Measurements from ENCODE around the gene NBEAL1. TPM values are rescaled to one million over a fixed set of nuclear protein-coding genes. Genes with fewer than 3 reads are reported as not detected.

Gene NBEAL1
- polyA plus RNA-seq, 1 donor (not counting 4 experiments of a cell fraction or from before 2014, with no cell fraction given): 14.7 TPM

- H3K36me3 ChIP-seq (ENCODE audit: control insufficient read depth in 2 of 2, extremely low read depth in 1 of 2, insufficient read depth in 2 of 2, low read length in 2 of 2): peaks cover 7 to 8% of the 10 kb centered on the region in 2 experiments
- dilution Hi-C loops (cut with MboI; ENCODE audit: extremely low pct_ligation_motif_present, low sequenced_read_pairs): no loop called here
These were observed 186.2 kb downstream of the NBEAL1 start for GRCh38 chr2:203200866-203201265.

GRCh38 chr2:203201426-203201825, 186.8 kb downstream of the NBEAL1 start:
- TF ChIP-seq EZH2 (IDR thresholded peaks at IDR 0.05; ENCODE audit: low read length) (no peak), CTCF (optimal IDR thresholded peaks at IDR 0.05 in 1 of 3, IDR thresholded peaks at IDR 0.05 in 1 of 3, conservative IDR thresholded peaks at IDR 0.05 in 1 of 3; ENCODE audit: extremely low read depth in 1 of 3, insufficient read depth in 2 of 3, low read length in 3 of 3) (no peak)
- no peaks in the 10 kb centered on the region for H3K79me2 ChIP-seq (ENCODE audit: control insufficient read depth, insufficient read depth, low read length)
- no peaks in the 10 kb centered on the region for H3K9me1 ChIP-seq (ENCODE audit: control insufficient read depth, extremely low read depth, insufficient read depth, low read length)
- no peak overlapping the region for H3K9ac ChIP-seq (ENCODE audit: control insufficient read depth, extremely low read depth, insufficient read depth, low read length)
- DNase-seq (ENCODE audit: low read depth, low spot score) (no peak), FAIRE-seq (no peak)
- no peak overlapping the region for H3K4me3 ChIP-seq (ENCODE audit: control insufficient read depth in 2 of 3, extremely low read depth in 1 of 3, insufficient read depth in 2 of 3, low read depth in 1 of 3, low read length in 3 of 3)
- H2AFZ ChIP-seq (ENCODE audit: control insufficient read depth, low read length): no peak overlapping the region
- dilution Hi-C loops (cut with MboI; ENCODE audit: extremely low pct_ligation_motif_present, low sequenced_read_pairs): no loop called here
- no peak overlapping the region for H3K4me2 ChIP-seq (ENCODE audit: control insufficient read depth, extremely low read depth, insufficient read depth, low read depth, low read length)
- H3K9me3 ChIP-seq (ENCODE audit: control insufficient read depth, low read depth, low read length): no peaks in the 10 kb centered on the region
- H3K27me3 ChIP-seq (ENCODE audit: control insufficient read depth, extremely low read depth, insufficient read depth, low read length): no peaks in the 10 kb centered on the region
- peaks cover 5 to 8% of the 10 kb centered on the region in 2 experiments for H3K36me3 ChIP-seq (ENCODE audit: control insufficient read depth in 2 of 2, extremely low read depth in 1 of 2, insufficient read depth in 2 of 2, low read length in 2 of 2)
- H3K27ac ChIP-seq (ENCODE audit: control insufficient read depth, insufficient read depth, low read length): no peak overlapping the region
- H4K20me1 ChIP-seq (ENCODE audit: control insufficient read depth, extremely low read depth, insufficient read depth, low read length): no peaks in the 10 kb centered on the region
- H3K4me1 ChIP-seq (ENCODE audit: control insufficient read depth, extremely low read depth, insufficient read depth, low read length): no peaks in the 10 kb centered on the region

More at GRCh38 chr2:203200866-203201265, 186.2 kb downstream of the NBEAL1 start:
- no peak for FAIRE-seq
- H3K4me3 ChIP-seq (ENCODE audit: control insufficient read depth in 2 of 3, extremely low read depth in 1 of 3, insufficient read depth in 2 of 3, low read depth in 1 of 3, low read length in 3 of 3): no peak overlapping the region
- no peak overlapping the region for H3K9ac ChIP-seq (ENCODE audit: control insufficient read depth, extremely low read depth, insufficient read depth, low read length)
- no peak for DNase-seq (ENCODE audit: low read depth, low spot score)
- TF ChIP-seq EZH2 (IDR thresholded peaks at IDR 0.05; ENCODE audit: low read length) (no peak), CTCF (optimal IDR thresholded peaks at IDR 0.05 in 1 of 3, IDR thresholded peaks at IDR 0.05 in 1 of 3, conservative IDR thresholded peaks at IDR 0.05 in 1 of 3; ENCODE audit: extremely low read depth in 1 of 3, insufficient read depth in 2 of 3, low read length in 3 of 3) (no peak)
- H3K9me1 ChIP-seq (ENCODE audit: control insufficient read depth, extremely low read depth, insufficient read depth, low read length): no peaks in the 10 kb centered on the region
- no peaks in the 10 kb centered on the region for H4K20me1 ChIP-seq (ENCODE audit: control insufficient read depth, extremely low read depth, insufficient read depth, low read length)
- H3K4me1 ChIP-seq (ENCODE audit: control insufficient read depth, extremely low read depth, insufficient read depth, low read length): no peaks in the 10 kb centered on the region
- H2AFZ ChIP-seq (ENCODE audit: control insufficient read depth, low read length): no peak overlapping the region
- no peak overlapping the region for H3K27ac ChIP-seq (ENCODE audit: control insufficient read depth, insufficient read depth, low read length)
- no peaks in the 10 kb centered on the region for H3K79me2 ChIP-seq (ENCODE audit: control insufficient read depth, insufficient read depth, low read length)
- no peak overlapping the region for H3K4me2 ChIP-seq (ENCODE audit: control insufficient read depth, extremely low read depth, insufficient read depth, low read depth, low read length)
- no peaks in the 10 kb centered on the region for H3K27me3 ChIP-seq (ENCODE audit: control insufficient read depth, extremely low read depth, insufficient read depth, low read length)
- H3K9me3 ChIP-seq (ENCODE audit: control insufficient read depth, low read depth, low read length): no peaks in the 10 kb centered on the region
